Fibroblast of villous mesenchyme (primary cell): ENCODE results near the gene UGT1A5. TPM values are rescaled to one million over a fixed set of nuclear protein-coding genes. Genes with fewer than 3 reads are reported as not detected.

ENCODE experiments used
- DNase-seq: peaks from one replicate; pipeline ENCODE4 v3.0.0-alpha.2; 2010; ENCODE audit warnings: low read depth
- H3K4me3 ChIP-seq: 2 replicates; pipeline ENCODE4 v1.5.1; 2011; ENCODE audit warnings: low read depth, mild to moderate bottlenecking, low read length
- total RNA-seq: library from RNA; depleted of rRNA; stranded (reverse); fragments of >200 nt; gene quantifications from 2 replicates; pipeline ENCODE4 v1.2.3, GENCODE V29; 2012
- TF ChIP-seq, protein P1 (sequence below): IDR thresholded peaks from 2 replicates; pipeline ENCODE4 v1.5.1; 2012; ENCODE audit warnings: low read depth, mild to moderate bottlenecking, low read length; ENCODE audit not compliant: insufficient read depth

Gene UGT1A5
- total RNA-seq, 1 donor = not detected

DNA sequence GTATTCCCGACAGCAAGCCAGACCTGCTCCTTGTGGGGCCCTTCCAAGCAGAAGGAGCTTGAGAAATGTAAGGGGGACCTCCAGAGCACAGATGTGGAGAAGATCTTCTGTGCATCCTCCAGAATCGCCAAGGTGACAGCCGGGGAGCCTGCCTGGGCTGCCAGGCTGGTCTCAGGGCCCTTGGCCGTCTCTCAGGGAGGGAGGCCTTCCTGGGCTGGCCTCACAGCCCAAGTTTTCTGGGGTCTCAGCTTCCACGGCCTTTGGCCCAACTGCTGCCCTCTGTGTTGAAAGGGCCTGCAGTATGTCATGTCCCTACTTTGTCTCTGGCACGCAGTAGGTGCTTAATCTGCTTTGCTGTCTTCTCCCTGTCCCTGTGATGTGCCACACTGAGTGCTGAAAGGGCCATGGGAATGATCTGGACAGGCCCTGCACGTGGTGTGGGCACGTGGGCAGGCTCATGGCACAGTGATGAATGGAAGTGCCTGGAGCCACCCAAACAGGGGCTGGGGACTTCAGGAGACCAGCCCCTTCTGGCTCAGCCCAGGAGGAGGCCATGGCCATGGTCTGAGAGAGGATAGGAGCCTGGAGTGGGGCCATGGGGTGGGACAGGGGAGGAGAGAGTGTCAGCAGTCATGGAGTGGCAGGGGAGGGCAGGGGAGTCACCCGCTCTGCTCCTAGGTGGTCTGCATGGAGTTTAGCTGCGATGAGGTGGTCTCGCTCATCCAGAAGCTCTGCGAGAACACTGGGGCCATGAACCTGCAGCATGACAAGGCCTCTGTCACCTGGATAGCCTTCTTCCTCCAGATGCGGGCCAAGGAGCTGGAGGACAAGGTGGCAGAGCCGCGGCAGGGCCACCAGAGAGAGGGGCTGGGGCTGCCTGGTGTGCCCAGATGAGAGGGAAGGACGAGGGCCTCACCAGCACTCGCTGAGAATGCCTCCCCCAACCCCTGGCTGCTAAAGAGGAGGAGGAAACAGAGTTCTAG lies 106.2 kb downstream of the UGT1A5 start:
- TF ChIP-seq, protein P1, sequence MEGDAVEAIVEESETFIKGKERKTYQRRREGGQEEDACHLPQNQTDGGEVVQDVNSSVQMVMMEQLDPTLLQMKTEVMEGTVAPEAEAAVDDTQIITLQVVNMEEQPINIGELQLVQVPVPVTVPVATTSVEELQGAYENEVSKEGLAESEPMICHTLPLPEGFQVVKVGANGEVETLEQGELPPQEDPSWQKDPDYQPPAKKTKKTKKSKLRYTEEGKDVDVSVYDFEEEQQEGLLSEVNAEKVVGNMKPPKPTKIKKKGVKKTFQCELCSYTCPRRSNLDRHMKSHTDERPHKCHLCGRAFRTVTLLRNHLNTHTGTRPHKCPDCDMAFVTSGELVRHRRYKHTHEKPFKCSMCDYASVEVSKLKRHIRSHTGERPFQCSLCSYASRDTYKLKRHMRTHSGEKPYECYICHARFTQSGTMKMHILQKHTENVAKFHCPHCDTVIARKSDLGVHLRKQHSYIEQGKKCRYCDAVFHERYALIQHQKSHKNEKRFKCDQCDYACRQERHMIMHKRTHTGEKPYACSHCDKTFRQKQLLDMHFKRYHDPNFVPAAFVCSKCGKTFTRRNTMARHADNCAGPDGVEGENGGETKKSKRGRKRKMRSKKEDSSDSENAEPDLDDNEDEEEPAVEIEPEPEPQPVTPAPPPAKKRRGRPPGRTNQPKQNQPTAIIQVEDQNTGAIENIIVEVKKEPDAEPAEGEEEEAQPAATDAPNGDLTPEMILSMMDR = no peak
- DNase-seq = no peak
- H3K4me3 ChIP-seq = no peak overlapping the region

DNA sequence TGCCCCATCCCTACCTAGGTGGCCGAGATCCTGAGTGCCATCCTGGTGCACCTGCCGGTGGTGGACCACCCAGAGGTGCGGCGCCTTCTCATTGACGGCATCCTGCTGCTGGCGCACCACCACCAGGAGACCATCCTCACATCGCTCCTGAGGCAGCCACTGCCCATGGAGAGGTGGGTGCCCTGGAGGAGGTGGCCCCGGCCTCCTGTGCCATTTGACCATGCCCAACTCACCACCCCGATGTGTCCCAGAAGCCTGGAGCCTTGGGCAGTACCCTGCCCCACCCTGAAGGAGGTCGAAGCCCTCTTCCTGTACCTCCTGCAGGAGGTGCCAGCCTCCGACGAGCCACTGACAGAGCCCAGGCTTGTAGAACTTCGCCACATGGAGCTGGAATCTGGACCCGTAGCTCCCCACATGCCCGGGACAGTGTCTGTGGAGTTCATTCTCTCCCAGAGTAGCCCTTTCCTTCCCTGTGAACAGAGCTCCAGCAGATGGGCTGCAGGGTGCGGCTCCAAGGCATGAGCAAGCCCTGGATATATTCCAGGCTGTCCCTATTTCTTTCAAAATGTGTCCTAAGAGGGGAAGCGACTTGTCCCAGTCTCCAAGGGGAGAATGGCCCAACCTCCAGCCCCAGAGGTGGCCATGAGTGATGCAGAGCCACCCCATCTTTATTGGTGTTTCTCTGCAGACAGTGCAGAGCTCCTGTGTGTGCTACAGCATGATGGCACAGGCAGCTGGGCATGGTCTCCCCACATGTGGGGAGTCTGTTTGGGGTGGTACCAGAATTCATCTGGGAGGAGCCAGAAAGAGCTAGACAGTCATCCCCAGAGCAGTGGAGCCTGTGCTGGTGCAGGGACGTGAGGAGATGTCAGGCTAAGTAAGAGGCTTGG lies 107.4 kb downstream of the UGT1A5 start:
- TF ChIP-seq, protein P1 = no peak
- no peak overlapping the region for H3K4me3 ChIP-seq
- no peak for DNase-seq

DNA sequence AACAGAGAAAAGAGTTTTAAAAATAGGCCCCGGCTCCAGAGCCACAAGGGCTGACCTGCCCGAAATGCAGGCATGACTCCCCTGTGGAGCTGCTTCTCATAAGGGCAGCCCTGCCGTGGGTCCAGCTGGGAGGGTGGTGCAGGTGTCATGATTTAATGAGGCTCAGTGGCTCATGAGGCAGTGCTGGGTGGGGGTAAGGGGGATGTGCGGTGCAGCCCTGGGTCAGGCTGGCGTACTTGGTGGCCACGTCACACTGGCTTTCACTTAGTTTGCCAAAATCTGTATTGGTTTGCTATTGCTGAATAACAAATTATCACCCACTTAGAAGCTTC lies 108.0 kb downstream of the UGT1A5 start:
- no peak for DNase-seq
- H3K4me3 ChIP-seq = no peak overlapping the region
- TF ChIP-seq, protein P1 = no peak

DNA sequence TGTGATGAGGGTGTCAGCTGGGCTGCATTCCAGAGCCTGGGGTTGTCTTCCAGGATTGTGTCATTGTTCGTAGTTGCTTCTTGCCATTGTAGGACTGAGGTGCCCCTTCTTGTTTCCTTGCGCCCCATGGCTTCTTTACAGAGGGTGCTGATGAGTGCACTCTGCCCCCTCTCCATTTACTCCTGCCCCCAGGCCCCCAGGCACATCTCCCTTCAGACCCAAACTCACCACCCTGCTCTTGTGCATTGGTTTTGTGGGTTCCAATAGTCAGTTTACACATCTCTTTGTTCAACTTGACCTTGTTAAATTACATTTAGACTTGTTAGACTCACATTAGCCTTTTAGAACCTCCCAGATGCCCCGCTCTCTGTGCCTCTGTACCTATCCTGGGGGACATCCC lies 108.5 kb downstream of the UGT1A5 start:
- no peak for DNase-seq
- TF ChIP-seq, protein P1 = no peak
- no peak overlapping the region for H3K4me3 ChIP-seq

DNA sequence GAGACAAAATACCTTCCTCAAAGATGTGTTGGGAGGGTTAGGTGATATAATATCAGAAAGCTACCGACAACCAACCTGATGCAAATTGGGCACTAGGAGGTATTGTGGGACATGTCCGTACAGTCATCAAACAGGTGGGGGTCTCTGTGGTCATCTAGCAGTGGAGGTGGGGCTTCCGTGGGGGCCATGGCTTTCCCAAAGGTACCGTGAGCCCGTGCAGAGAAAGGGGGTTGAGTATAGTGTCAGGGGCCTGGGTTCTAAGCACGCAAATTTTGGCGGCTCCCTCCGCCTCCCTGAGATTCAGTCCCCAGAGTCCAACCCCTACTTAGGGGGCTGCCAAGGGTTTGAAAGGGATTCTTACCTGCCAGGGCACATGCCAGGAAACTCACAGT lies 109.0 kb downstream of the UGT1A5 start:
- no peak for DNase-seq
- TF ChIP-seq, protein P1 = no peak
- no peak overlapping the region for H3K4me3 ChIP-seq

DNA sequence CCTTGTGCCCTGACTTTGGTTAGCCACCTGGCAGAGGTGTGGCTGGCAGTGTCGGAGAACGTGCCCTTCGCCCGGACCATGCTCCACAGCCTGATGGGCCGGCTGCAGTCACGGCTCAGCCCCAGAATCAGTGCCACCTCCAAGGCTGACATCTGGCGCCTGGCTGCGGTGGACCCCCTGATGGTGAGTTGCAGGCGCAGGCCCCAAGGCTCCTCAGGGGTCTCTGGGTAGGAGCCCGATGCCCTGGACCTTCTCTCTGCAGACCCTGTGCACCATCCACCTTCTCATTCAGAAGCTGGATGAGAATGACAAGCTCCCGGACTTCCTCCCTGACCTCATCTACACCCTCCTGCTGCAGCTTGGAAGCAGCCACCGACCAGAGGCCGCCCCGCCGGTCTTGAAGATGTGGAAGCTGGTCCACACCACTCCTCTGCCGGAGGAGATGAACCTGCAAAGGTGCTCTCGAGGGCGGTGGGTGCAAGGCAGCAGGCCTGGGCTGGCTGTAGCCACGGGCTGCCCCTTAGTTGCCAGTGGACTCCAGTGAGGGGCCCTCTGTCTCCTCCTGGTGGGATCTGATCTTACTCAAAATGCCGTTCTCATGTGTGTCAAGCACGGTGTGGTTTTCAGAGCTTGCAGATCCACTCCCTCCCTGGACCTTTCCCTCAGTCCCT lies 109.5 kb downstream of the UGT1A5 start:
- DNase-seq = no peak
- TF ChIP-seq, protein P1 = no peak
- no peak overlapping the region for H3K4me3 ChIP-seq

Other genes starting within 250 kb of the UGT1A5 start
- 28.3 and 48.8 TPM in 2 replicates for gene USP40, start 146.1 kb upstream of the UGT1A5 start, total RNA-seq
- gene UGT1A8, start 95.3 kb upstream of the UGT1A5 start, total RNA-seq = under 0.01 TPM in 1 of 2 replicates, not detected in the other
- not detected in 2 replicates for gene UGT1A10, start 76.5 kb upstream of the UGT1A5 start, total RNA-seq
- not detected in 2 replicates for gene UGT1A9, start 41.0 kb upstream of the UGT1A5 start, total RNA-seq
- not detected in 2 replicates for gene UGT1A7, start 31.0 kb upstream of the UGT1A5 start, total RNA-seq
- gene UGT1A6, start 20.0 kb upstream of the UGT1A5 start, total RNA-seq = not detected in 2 replicates
- not detected in 2 replicates for gene UGT1A4, start 5.8 kb downstream of the UGT1A5 start, total RNA-seq
- gene UGT1A3, start 16.1 kb downstream of the UGT1A5 start, total RNA-seq = not detected in 2 replicates
- not detected in 2 replicates for gene UGT1A1, start 47.4 kb downstream of the UGT1A5 start, total RNA-seq
- not detected in 2 replicates for gene MROH2A, start 65.4 kb downstream of the UGT1A5 start, total RNA-seq
- gene HJURP, start 141.6 kb downstream of the UGT1A5 start, total RNA-seq = 12.2 and 27.2 TPM in 2 replicates
- gene TRPM8, start 204.5 kb downstream of the UGT1A5 start, total RNA-seq = not detected in 2 replicates